WTC11 (cell line): ENCODE results near the gene TSG101. TPM values are rescaled to one million over a fixed set of nuclear protein-coding genes. Genes with fewer than 3 reads are reported as not detected.
A peak's percentile ranks its signal among the peaks of the same experiment; 100 is the strongest.

Experiments used
- ATAC-seq: fragments of 200-7000 bp; cut with Tn5 transposase; 2 replicates; pipeline ENCODE4 v1.10.0; 2021; ENCODE audit warnings: mild to moderate bottlenecking, moderate library complexity
- CTCF ChIA-PET: fragments of 300-600 bp; sonication (Branson Sonifier 250); formaldehyde crosslinking; loops from one replicate; lab custom pipeline; 2021; ENCODE audit warnings: antibody characterized with exemption; lab: Charles Lee
- POLR2A ChIA-PET: fragments of 350-600 bp; sonication (Branson Sonifier 250); formaldehyde crosslinking; loops from one replicate; lab custom pipeline; 2021; ENCODE audit warnings: antibody characterized with exemption; lab: Charles Lee
- DNase-seq: peaks from one replicate; pipeline ENCODE4 v3.0.0; 2021; ENCODE audit warnings: low spot score
- H3K27ac Mint-ChIP-seq: 2 replicates; pipeline ENCODE4 v1.8.0; 2021; ENCODE audit warnings: mixed read lengths
- H3K27me3 Mint-ChIP-seq: 2 replicates; pipeline ENCODE4 v1.8.0; 2021; ENCODE audit warnings: low read depth, mild to moderate bottlenecking, moderate library complexity, mixed read lengths
- H3K36me3 Mint-ChIP-seq: 2 replicates; pipeline ENCODE4 v1.8.0; 2021; ENCODE audit warnings: mixed read lengths
- H3K4me1 Mint-ChIP-seq: 2 replicates; pipeline ENCODE4 v1.8.0; 2022; ENCODE audit warnings: mixed read lengths
- H3K4me3 Mint-ChIP-seq: 2 replicates; pipeline ENCODE4 v1.8.0; 2021; ENCODE audit warnings: mild to moderate bottlenecking, moderate library complexity, mixed read lengths
- H3K9me3 Mint-ChIP-seq: 2 replicates; pipeline ENCODE4 v1.8.0; 2021; ENCODE audit warnings: mixed read lengths
- ATF1 ChIP-seq: sonication (generic); formaldehyde crosslinking; IDR thresholded peaks from 2 replicates; pipeline ENCODE4 v1.8.1; 2023; ENCODE audit warnings: mild to moderate bottlenecking, moderate library complexity, missing genetic modification reagents
- ELF4 ChIP-seq: sonication (generic); formaldehyde crosslinking; IDR thresholded peaks from 2 replicates; pipeline ENCODE4 v1.8.1; 2022; ENCODE audit warnings: low read depth, mild to moderate bottlenecking, moderate library complexity, missing genetic modification reagents
- ESRRA ChIP-seq: sonication (generic); formaldehyde crosslinking; IDR thresholded peaks from 2 replicates; pipeline ENCODE4 v1.8.1; 2022; ENCODE audit warnings: mild to moderate bottlenecking, missing genetic modification reagents, borderline replicate concordance
- ETV6 ChIP-seq: sonication (generic); formaldehyde crosslinking; IDR thresholded peaks from 2 replicates; pipeline ENCODE4 v1.8.1; 2022; ENCODE audit warnings: mild to moderate bottlenecking, missing genetic modification reagents
- FOXP1 ChIP-seq: sonication (generic); formaldehyde crosslinking; IDR thresholded peaks from 2 replicates; pipeline ENCODE4 v1.8.0; 2022; ENCODE audit warnings: missing genetic modification reagents, mild to moderate bottlenecking, moderate library complexity, borderline replicate concordance
- GTF2I ChIP-seq: fragments of 250-450 bp; sonication (Bioruptor Pico); conservative IDR thresholded peaks from 2 replicates; pipeline ENCODE4 v1.4.0; 2021; ENCODE audit warnings: mild to moderate bottlenecking
- JAZF1 ChIP-seq: fragments of 250-450 bp; sonication (Bioruptor Pico); IDR thresholded peaks from 2 replicates; pipeline ENCODE4 v1.9.0; 2021; ENCODE audit warnings: moderate library complexity, mild to moderate bottlenecking, inconsistent platforms
- JUN ChIP-seq: sonication (generic); formaldehyde crosslinking; IDR thresholded peaks from 2 replicates; pipeline ENCODE4 v1.8.0; 2023; ENCODE audit warnings: mild to moderate bottlenecking, missing genetic modification reagents
- NFATC4 ChIP-seq: fragments of 250-450 bp; sonication (Bioruptor Pico); IDR thresholded peaks from 2 replicates; pipeline ENCODE4 v1.9.0; 2021; ENCODE audit warnings: mild to moderate bottlenecking
- OVOL2 ChIP-seq: fragments of 250-450 bp; sonication (Bioruptor Pico); IDR thresholded peaks from 2 replicates; pipeline ENCODE4 v1.9.0; 2021; ENCODE audit warnings: mild to moderate bottlenecking, borderline replicate concordance
- RORB ChIP-seq: fragments of 250-450 bp; sonication (Bioruptor Pico); IDR thresholded peaks from 2 replicates; pipeline ENCODE4 v1.9.0; 2021; ENCODE audit warnings: mild to moderate bottlenecking
- SMAD4 ChIP-seq: sonication (generic); formaldehyde crosslinking; IDR thresholded peaks from 2 replicates; pipeline ENCODE4 v1.8.0; 2022; ENCODE audit warnings: mild to moderate bottlenecking, missing genetic modification reagents
- ZNF263 ChIP-seq: sonication (generic); formaldehyde crosslinking; IDR thresholded peaks from 2 replicates; pipeline ENCODE4 v1.8.1; 2022; ENCODE audit warnings: low read depth, mild to moderate bottlenecking, moderate library complexity, missing genetic modification reagents
- ZNF317 ChIP-seq: sonication (generic); formaldehyde crosslinking; IDR thresholded peaks from 2 replicates; pipeline ENCODE4 v1.8.1; 2023; ENCODE audit warnings: low read depth, mild to moderate bottlenecking, moderate library complexity, missing genetic modification reagents, borderline replicate concordance
- ZNF423 ChIP-seq: fragments of 250-450 bp; sonication (Bioruptor Pico); IDR thresholded peaks from 2 replicates; pipeline ENCODE4 v2.1.2; 2022; ENCODE audit warnings: mild to moderate bottlenecking, moderate library complexity
- total RNA-seq: library from RNA; stranded (reverse); gene quantifications from 3 replicates; pipeline ENCODE4 v1.2.3, GENCODE V29; 2021
- TF ChIP-seq, protein P1 (sequence below): sonication (generic); formaldehyde crosslinking; IDR thresholded peaks from 2 replicates; pipeline ENCODE4 v1.8.1; 2022; ENCODE audit warnings: missing genetic modification reagents, borderline replicate concordance
- TF ChIP-seq, protein P2 (sequence below): sonication (generic); formaldehyde crosslinking; IDR thresholded peaks from 2 replicates; pipeline ENCODE4 v1.8.1; 2022; ENCODE audit warnings: low read depth, mild to moderate bottlenecking, moderate library complexity, missing genetic modification reagents, borderline replicate concordance
- TF ChIP-seq, protein P3 (sequence below): fragments of 250-450 bp; sonication (Bioruptor Pico); IDR thresholded peaks from 2 replicates; pipeline ENCODE4 v1.9.0; 2021; ENCODE audit warnings: mild to moderate bottlenecking
- TF ChIP-seq, protein P4 (sequence below): sonication (generic); formaldehyde crosslinking; IDR thresholded peaks from 2 replicates; pipeline ENCODE4 v1.8.0; 2022; ENCODE audit warnings: mild to moderate bottlenecking, missing genetic modification reagents
- TF ChIP-seq, protein P5 (sequence below): sonication (generic); formaldehyde crosslinking; IDR thresholded peaks from 2 replicates; pipeline ENCODE4 v1.8.1; 2023; ENCODE audit warnings: mild to moderate bottlenecking, missing genetic modification reagents
- TF ChIP-seq, protein P6 (sequence below): sonication (generic); formaldehyde crosslinking; IDR thresholded peaks from 2 replicates; pipeline ENCODE4 v1.8.1; 2023; ENCODE audit warnings: mild to moderate bottlenecking, missing genetic modification reagents
- TF ChIP-seq, protein P7 (sequence below): fragments of 200-600 bp; IDR thresholded peaks from 2 replicates; pipeline ENCODE4 v1.8.0; 2022; ENCODE audit warnings: antibody characterized with exemption

TSG101 gene
- total RNA-seq, 1 experiment from 2014 or later = 41.7 TPM

DNA sequence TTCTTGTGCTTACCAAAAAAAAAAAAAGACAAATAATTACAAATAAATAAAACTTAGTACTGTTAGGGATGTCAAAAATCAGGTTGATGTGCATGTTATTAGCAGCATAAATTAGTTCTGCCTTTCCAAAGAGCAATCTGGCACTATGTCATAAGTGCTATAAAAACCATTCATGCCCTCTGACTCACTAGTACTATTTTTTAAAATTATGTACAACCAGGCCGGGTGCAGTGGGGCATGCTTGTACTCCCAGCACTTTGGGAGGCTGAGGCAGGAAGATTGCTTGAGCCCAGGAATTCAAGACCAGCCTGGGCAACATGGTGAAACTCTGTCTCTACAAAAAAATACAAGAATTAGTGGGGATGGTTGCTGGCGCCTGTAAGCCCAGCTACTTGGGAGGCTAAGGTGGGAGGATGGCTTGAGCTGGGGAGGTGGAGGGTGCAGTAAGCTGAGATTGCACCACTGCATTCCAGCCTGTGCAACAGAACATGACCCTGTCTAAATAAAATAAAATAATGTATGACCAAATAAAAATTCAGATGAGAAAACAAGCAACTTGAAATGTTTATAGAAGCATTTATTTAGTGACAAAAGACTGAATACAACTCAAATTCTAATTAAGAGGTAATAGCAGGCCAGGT is 36.5 kb upstream of the TSG101 start:
- Mint-ChIP-seq H3K4me1 (peaks cover 3% of the 10 kb centered on the region; the same call in 1 of the 2 replicates), H3K27me3 (no peaks in the 10 kb centered on the region), H3K36me3 (no peaks in the 10 kb centered on the region), H3K27ac (0 out of 2 replicates have a peak overlapping the region, but pooled peaks have one; percentile 15), H3K9me3 (no peaks in the 10 kb centered on the region), H3K4me3 (no peak overlapping the region)
- ATAC-seq = no peak
- TF ChIP-seq RORB (CRISPR knock-in tag) (no peak), FOXP1 (CRISPR knock-in tag) (no peak), ATF1 (CRISPR knock-in tag) (no peak), GTF2I (no peak), ELF4 (CRISPR knock-in tag) (no peak), ESRRA (no peak), OVOL2 (no peak), ZNF263 (CRISPR knock-in tag) (no peak), JAZF1 (no peak)
- TF ChIP-seq, protein P1, sequence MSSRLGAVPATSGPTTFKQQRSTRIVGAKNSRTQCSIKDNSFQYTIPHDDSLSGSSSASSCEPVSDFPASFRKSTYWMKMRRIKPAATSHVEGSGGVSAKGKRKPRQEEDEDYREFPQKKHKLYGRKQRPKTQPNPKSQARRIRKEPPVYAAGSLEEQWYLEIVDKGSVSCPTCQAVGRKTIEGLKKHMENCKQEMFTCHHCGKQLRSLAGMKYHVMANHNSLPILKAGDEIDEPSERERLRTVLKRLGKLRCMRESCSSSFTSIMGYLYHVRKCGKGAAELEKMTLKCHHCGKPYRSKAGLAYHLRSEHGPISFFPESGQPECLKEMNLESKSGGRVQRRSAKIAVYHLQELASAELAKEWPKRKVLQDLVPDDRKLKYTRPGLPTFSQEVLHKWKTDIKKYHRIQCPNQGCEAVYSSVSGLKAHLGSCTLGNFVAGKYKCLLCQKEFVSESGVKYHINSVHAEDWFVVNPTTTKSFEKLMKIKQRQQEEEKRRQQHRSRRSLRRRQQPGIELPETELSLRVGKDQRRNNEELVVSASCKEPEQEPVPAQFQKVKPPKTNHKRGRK = no peak
- TF ChIP-seq, protein P2, sequence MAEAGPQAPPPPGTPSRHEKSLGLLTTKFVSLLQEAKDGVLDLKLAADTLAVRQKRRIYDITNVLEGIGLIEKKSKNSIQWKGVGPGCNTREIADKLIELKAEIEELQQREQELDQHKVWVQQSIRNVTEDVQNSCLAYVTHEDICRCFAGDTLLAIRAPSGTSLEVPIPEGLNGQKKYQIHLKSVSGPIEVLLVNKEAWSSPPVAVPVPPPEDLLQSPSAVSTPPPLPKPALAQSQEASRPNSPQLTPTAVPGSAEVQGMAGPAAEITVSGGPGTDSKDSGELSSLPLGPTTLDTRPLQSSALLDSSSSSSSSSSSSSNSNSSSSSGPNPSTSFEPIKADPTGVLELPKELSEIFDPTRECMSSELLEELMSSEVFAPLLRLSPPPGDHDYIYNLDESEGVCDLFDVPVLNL (CRISPR knock-in tag) = no peak
- TF ChIP-seq, protein P3, sequence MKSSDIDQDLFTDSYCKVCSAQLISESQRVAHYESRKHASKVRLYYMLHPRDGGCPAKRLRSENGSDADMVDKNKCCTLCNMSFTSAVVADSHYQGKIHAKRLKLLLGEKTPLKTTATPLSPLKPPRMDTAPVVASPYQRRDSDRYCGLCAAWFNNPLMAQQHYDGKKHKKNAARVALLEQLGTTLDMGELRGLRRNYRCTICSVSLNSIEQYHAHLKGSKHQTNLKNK (CRISPR knock-in tag) = no peak
- TF ChIP-seq, protein P4, sequence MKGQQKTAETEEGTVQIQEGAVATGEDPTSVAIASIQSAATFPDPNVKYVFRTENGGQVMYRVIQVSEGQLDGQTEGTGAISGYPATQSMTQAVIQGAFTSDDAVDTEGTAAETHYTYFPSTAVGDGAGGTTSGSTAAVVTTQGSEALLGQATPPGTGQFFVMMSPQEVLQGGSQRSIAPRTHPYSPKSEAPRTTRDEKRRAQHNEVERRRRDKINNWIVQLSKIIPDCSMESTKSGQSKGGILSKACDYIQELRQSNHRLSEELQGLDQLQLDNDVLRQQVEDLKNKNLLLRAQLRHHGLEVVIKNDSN = no peak
- TF ChIP-seq, protein P5, sequence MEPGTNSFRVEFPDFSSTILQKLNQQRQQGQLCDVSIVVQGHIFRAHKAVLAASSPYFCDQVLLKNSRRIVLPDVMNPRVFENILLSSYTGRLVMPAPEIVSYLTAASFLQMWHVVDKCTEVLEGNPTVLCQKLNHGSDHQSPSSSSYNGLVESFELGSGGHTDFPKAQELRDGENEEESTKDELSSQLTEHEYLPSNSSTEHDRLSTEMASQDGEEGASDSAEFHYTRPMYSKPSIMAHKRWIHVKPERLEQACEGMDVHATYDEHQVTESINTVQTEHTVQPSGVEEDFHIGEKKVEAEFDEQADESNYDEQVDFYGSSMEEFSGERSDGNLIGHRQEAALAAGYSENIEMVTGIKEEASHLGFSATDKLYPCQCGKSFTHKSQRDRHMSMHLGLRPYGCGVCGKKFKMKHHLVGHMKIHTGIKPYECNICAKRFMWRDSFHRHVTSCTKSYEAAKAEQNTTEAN (CRISPR knock-in tag) = no peak
- ChIA-PET CTCF (no interaction called here), POLR2A (no interaction called here)
- no peak for DNase-seq

DNA sequence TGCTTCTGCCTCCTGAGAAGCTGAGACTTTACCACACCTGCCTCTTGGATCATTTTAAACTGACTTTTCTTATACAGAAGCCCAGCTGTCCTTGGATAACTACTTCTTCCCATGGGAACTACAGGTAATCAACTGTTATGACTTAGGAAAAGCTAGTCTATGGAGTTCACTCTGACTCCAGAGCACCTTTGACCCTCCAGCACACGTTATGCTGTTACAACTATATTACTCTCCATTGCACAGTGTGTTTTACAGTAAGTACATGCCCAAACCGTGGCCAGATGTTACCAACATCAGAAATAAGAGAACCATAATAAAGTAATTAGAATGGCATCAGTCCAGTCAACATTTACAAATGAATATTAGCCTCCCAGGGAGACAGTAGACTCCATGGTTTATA is 21.3 kb upstream of the TSG101 start:
- no peak overlapping the region for H3K27ac Mint-ChIP-seq
- H3K27me3 Mint-ChIP-seq = no peaks in the 10 kb centered on the region
- no peaks in the 10 kb centered on the region for H3K9me3 Mint-ChIP-seq
- ATAC-seq = no peak
- ChIA-PET CTCF (no interaction called here), POLR2A (no interaction called here)
- TF ChIP-seq SMAD4 = no peak
- no peak for TF ChIP-seq JUN (CRISPR knock-in tag)
- TF ChIP-seq ETV6 = no peak
- TF ChIP-seq, protein P6, sequence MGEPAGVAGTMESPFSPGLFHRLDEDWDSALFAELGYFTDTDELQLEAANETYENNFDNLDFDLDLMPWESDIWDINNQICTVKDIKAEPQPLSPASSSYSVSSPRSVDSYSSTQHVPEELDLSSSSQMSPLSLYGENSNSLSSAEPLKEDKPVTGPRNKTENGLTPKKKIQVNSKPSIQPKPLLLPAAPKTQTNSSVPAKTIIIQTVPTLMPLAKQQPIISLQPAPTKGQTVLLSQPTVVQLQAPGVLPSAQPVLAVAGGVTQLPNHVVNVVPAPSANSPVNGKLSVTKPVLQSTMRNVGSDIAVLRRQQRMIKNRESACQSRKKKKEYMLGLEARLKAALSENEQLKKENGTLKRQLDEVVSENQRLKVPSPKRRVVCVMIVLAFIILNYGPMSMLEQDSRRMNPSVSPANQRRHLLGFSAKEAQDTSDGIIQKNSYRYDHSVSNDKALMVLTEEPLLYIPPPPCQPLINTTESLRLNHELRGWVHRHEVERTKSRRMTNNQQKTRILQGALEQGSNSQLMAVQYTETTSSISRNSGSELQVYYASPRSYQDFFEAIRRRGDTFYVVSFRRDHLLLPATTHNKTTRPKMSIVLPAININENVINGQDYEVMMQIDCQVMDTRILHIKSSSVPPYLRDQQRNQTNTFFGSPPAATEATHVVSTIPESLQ (CRISPR knock-in tag) = no peak
- no peak for TF ChIP-seq GTF2I
- TF ChIP-seq ZNF317 = no peak
- TF ChIP-seq, protein P7, sequence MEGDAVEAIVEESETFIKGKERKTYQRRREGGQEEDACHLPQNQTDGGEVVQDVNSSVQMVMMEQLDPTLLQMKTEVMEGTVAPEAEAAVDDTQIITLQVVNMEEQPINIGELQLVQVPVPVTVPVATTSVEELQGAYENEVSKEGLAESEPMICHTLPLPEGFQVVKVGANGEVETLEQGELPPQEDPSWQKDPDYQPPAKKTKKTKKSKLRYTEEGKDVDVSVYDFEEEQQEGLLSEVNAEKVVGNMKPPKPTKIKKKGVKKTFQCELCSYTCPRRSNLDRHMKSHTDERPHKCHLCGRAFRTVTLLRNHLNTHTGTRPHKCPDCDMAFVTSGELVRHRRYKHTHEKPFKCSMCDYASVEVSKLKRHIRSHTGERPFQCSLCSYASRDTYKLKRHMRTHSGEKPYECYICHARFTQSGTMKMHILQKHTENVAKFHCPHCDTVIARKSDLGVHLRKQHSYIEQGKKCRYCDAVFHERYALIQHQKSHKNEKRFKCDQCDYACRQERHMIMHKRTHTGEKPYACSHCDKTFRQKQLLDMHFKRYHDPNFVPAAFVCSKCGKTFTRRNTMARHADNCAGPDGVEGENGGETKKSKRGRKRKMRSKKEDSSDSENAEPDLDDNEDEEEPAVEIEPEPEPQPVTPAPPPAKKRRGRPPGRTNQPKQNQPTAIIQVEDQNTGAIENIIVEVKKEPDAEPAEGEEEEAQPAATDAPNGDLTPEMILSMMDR = no peak
- TF ChIP-seq ZNF423 = no peak
- TF ChIP-seq ZNF263 (CRISPR knock-in tag) = no peak
- TF ChIP-seq ATF1 (CRISPR knock-in tag) = no peak
- TF ChIP-seq NFATC4 (CRISPR knock-in tag) = no peak
- DNase-seq = no peak
- peaks cover 8% of the 10 kb centered on the region for H3K36me3 Mint-ChIP-seq
- no peaks in the 10 kb centered on the region for H3K4me1 Mint-ChIP-seq
- H3K4me3 Mint-ChIP-seq = no peak overlapping the region
